HepG2 (cell line): ENCODE data around the gene TTBK1. TPM values are rescaled to one million over a fixed set of nuclear protein-coding genes. Genes with fewer than 3 reads are reported as not detected.

Source experiments
- ATAC-seq: fragments of 200-7000 bp; cut with Tn5 transposase; 3 replicates; pipeline ENCODE4 v1.9.1; 2020; ENCODE audit warnings: mild to moderate bottlenecking, moderate library complexity
- BruUV-seq: library from RNA; stranded (reverse); fragments of 400-500 nt; replicated peaks from 2 replicates; lab custom pipeline; 2021; lab: Mats Ljungman, UMichigan
- CTCF ChIA-PET: fragments of 300-600 bp; formaldehyde crosslinking; extraction: SDS; loops from one replicate; lab custom pipeline; 2021; ENCODE audit warnings: low total read pairs, inconsistent platforms, low intra/inter-chr PET ratio; lab: Yijun Ruan, JAX
- POLR2A ChIA-PET: fragments of 350-600 bp; sonication (Branson Sonifier 250); formaldehyde crosslinking; loops from one replicate; lab custom pipeline; 2020; ENCODE audit warnings: antibody characterized with exemption, inconsistent platforms; lab: Yijun Ruan, JAX
- DNase-seq: peaks from one replicate; pipeline ENCODE4 v3.0.0-alpha.2; 2015; ENCODE audit warnings: low spot score
- FAIRE-seq: peaks from 3 replicates; lab custom pipeline; 2011; peaks lifted over from hg19 to GRCh38; lab: Jason Lieb, UNC
- H2AFZ ChIP-seq: one replicate; pipeline ENCODE4 v1.6.1; 2011; ENCODE audit warnings: low read length, inconsistent platforms
- H3K27ac ChIP-seq: fragments of 300-600 bp; 3 replicates; pipeline ENCODE4 v1.8.0; 2011; ENCODE audit warnings: mixed run types, mild to moderate bottlenecking, mixed read lengths, low read length, inconsistent platforms; ENCODE audit not compliant: insufficient read depth; ENCODE audit errors: extremely low read length
- H3K27me3 ChIP-seq, 2 experiments: fragments of 200-600 bp in 1 of 2; 2 replicates in 1 of 2; 3 replicates in 1 of 2; pipeline versions ENCODE4 v1.6.0 to v1.8.0; 2011; ENCODE audit warnings: low read length in 2 of 2, mild to moderate bottlenecking in 2 of 2, moderate library complexity in 2 of 2, inconsistent platforms in 1 of 2; ENCODE audit not compliant: insufficient read depth in 2 of 2, control insufficient read depth in 1 of 2
- H3K36me3 ChIP-seq, 2 experiments: fragments of 200-600 bp in 1 of 2; replicated peaks in 1 of 2; 2 replicates in 1 of 2; 3 replicates in 1 of 2; pipeline versions ENCODE4 v1.5.1 to v1.8.0; 2011; ENCODE audit warnings: low read length in 2 of 2, inconsistent platforms in 1 of 2; ENCODE audit not compliant: insufficient read depth in 2 of 2, control insufficient read depth in 1 of 2
- H3K4me1 ChIP-seq: 2 replicates; pipeline ENCODE4 v1.5.1; 2012; ENCODE audit warnings: low read length, inconsistent platforms; ENCODE audit not compliant: insufficient read depth
- H3K4me2 ChIP-seq: 2 replicates; pipeline ENCODE4 v1.6.0; 2011; ENCODE audit warnings: low read depth, low read length, inconsistent platforms
- H3K4me3 ChIP-seq, 3 experiments: fragments of 200-600 bp in 1 of 3; sonication (generic), shearing (Covaris generic) in 1 of 3; replicated peaks in 1 of 3; 2 replicates each; pipeline ENCODE4 v1.5.1; 2011 to 2016; ENCODE audit warnings: low read length in 3 of 3, inconsistent platforms in 2 of 3, low read depth in 2 of 3, mild to moderate bottlenecking in 2 of 3, control low read depth in 1 of 3, mixed read lengths in 1 of 3; ENCODE audit not compliant: insufficient read depth in 1 of 3
- H3K79me2 ChIP-seq: one replicate; pipeline ENCODE4 v1.6.1; 2011; ENCODE audit warnings: low read length, inconsistent platforms; ENCODE audit not compliant: insufficient read depth
- H3K9ac ChIP-seq: 2 replicates; pipeline ENCODE4 v1.6.0; 2011; ENCODE audit warnings: mild to moderate bottlenecking, low read depth, low read length, inconsistent platforms; ENCODE audit not compliant: insufficient read depth
- H3K9me3 ChIP-seq: 2 replicates; pipeline ENCODE4 v1.5.1; 2012; ENCODE audit warnings: mild to moderate bottlenecking, low read length
- H4K20me1 ChIP-seq: 2 replicates; pipeline ENCODE4 v1.6.0; 2011; ENCODE audit warnings: inconsistent platforms, mild to moderate bottlenecking, low read length, moderate library complexity; ENCODE audit not compliant: insufficient read depth
- CBX2 ChIP-seq, 2 experiments: fragments of 200-600 bp in 1 of 2; sonication (generic); formaldehyde crosslinking in 1 of 2; IDR thresholded peaks; 2 replicates each; pipeline versions ENCODE4 v1.7.0 to v1.8.1; 2018 to 2022; ENCODE audit warnings: low read depth in 2 of 2, low read length in 1 of 2, mild to moderate bottlenecking in 1 of 2, missing genetic modification reagents in 1 of 2
- HNRNPK ChIP-seq: fragments of 200-400 bp; formaldehyde crosslinking; IDR thresholded peaks from 2 replicates; pipeline ENCODE4 v1.6.1; 2018; ENCODE audit warnings: low read length, low read depth, moderate library complexity, mild to moderate bottlenecking; ENCODE audit not compliant: poor library complexity, severe bottlenecking
- JUND ChIP-seq: sonication (generic); formaldehyde crosslinking; IDR thresholded peaks from 2 replicates; pipeline ENCODE4 v1.8.0; 2022; ENCODE audit warnings: mild to moderate bottlenecking, missing genetic modification reagents
- MEIS1 ChIP-seq: sonication (generic); formaldehyde crosslinking; IDR thresholded peaks from 2 replicates; pipeline ENCODE4 v1.9.0; 2021; ENCODE audit warnings: mild to moderate bottlenecking, missing genetic modification reagents, moderate library complexity, borderline replicate concordance
- TRIM24 ChIP-seq: sonication (generic); formaldehyde crosslinking; IDR thresholded peaks from 2 replicates; pipeline ENCODE4 v1.8.0; 2022; ENCODE audit warnings: mild to moderate bottlenecking, missing genetic modification reagents
- ZKSCAN5 ChIP-seq: sonication (generic); formaldehyde crosslinking; IDR thresholded peaks from 2 replicates; pipeline ENCODE4 v1.5.1; 2020; ENCODE audit warnings: mild to moderate bottlenecking, missing genetic modification reagents
- ZNF460 ChIP-seq: sonication (generic); formaldehyde crosslinking; IDR thresholded peaks from 2 replicates; pipeline ENCODE4 v1.5.1; 2020; ENCODE audit warnings: missing genetic modification reagents, mild to moderate bottlenecking, borderline replicate concordance
- ZNF562 ChIP-seq: sonication (generic); formaldehyde crosslinking; IDR thresholded peaks from 2 replicates; pipeline ENCODE4 v1.8.0; 2022; ENCODE audit warnings: missing genetic modification reagents, borderline replicate concordance
- ZNF761 ChIP-seq: sonication (generic); formaldehyde crosslinking; conservative IDR thresholded peaks from 2 replicates; pipeline ENCODE4 v1.4.0; 2020; ENCODE audit warnings: mild to moderate bottlenecking, missing genetic modification reagents
- WGBS: methylation state at CpG from one replicate; pipeline ENCODE4 v1.1.6; 2017; ENCODE audit warnings: low lambda C conversion rate; 5-methylcytosine and 5-hydroxymethylcytosine counted together
- in situ Hi-C: cut with HindIII; loops from 2 replicates; pipeline ENCODE4 v1.10.0; 2017; ENCODE audit warnings: low pct_unique_long_range_greater_than_20kb; ENCODE audit not compliant: extremely low pct_ligation_motif_present
- intact Hi-C: fragments of 100-400 bp; cut with micrococcal nuclease; formaldehyde crosslinking; loops from one replicate; pipeline ENCODE4 v1.10.0; 2022; ENCODE audit not compliant: unreplicated experiment
- polyA plus RNA-seq, 8 experiments: library from polyadenylated mRNA; depleted of rRNA in 3 of 8; stranded (reverse) in 7 of 8; unstranded in 1 of 8; fragments of >200 nt; fragmentation: Illumina TruSeq in 4 of 8; extraction: Trizol in 4 of 8; gene quantifications; 2 replicates each; pipeline versions ENCODE4 v1.2.1 to v1.2.3, GENCODE V29; 2011 to 2016; ENCODE audit warnings: low read depth in 4 of 8, missing spikeins in 1 of 8, mixed read lengths in 1 of 8; ENCODE audit not compliant: insufficient read depth in 1 of 8
- total RNA-seq, 5 experiments: library from RNA; depleted of rRNA; stranded (reverse); fragments of >200 nt; fragmentation: Illumina TruSeq; extraction: Trizol; gene quantifications; 2 replicates each; pipeline ENCODE4 v1.2.3, GENCODE V29; 2016; ENCODE audit warnings: low read depth in 1 of 5
- TF ChIP-seq, protein P1 (sequence below): sonication (generic); formaldehyde crosslinking; IDR thresholded peaks from 2 replicates; pipeline ENCODE4 v1.4.0; 2020; ENCODE audit warnings: mild to moderate bottlenecking, missing genetic modification reagents
- TF ChIP-seq, protein P2 (sequence below): sonication (generic); formaldehyde crosslinking; IDR thresholded peaks from 2 replicates; pipeline ENCODE4 v1.5.0; 2020; ENCODE audit warnings: mild to moderate bottlenecking, missing genetic modification reagents
- TF ChIP-seq, protein P3 (sequence below): sonication (generic); formaldehyde crosslinking; IDR thresholded peaks from 2 replicates; pipeline ENCODE4 v1.4.0; 2020; ENCODE audit warnings: missing genetic modification reagents
- TF ChIP-seq, protein P4 (sequence below): sonication (generic); formaldehyde crosslinking; IDR thresholded peaks from 2 replicates; pipeline ENCODE4 v1.5.0; 2020; ENCODE audit warnings: mild to moderate bottlenecking, low read depth, missing genetic modification reagents, borderline replicate concordance

The TTBK1 gene
- total and polyA plus RNA-seq, 2 of the 13 experiments (the other 11 are each of a cell fraction or from before 2014, with no cell fraction given): 0.24 to 0.33 TPM

DNA sequence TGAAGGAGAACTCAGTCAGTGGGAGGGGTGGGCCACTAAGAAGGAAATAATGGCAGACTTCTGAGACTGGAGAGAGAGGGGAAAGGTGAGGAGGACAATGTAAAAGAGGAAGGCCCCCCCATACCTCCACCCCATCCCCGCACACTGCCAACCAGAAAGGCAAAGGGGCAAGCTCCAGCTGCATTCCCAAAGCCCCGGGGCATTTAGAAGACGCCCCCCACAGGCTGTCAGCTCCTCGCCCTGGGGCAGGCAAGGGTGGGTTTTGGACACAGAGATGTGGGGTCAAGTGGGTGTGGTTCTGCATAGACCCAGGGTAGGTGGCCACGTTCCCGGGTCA, 34.0 kb downstream of the TTBK1 start:
- Histone ChIP-seq H4K20me1 (no peaks in the 10 kb centered on the region), H3K9ac (peak overlapping the region; percentile 97), H3K27ac (peak overlapping the region; percentile 94), H3K27me3 (no peaks in the 10 kb centered on the region), H2AFZ (no peak overlapping the region), H3K36me3 (no peaks in the 10 kb centered on the region), H3K4me3 (peak overlapping the region; percentile 33 to 86 (median 40); a peak in 5 of 6 replicates), H3K4me1 (peaks cover 96% of the 10 kb centered on the region), H3K9me3 (no peaks in the 10 kb centered on the region), H3K4me2 (peak overlapping the region; percentile 88), H3K79me2 (peaks cover 7% of the 10 kb centered on the region)
- no TSS peak for BruUV-seq
- FAIRE-seq (no peak), DNase-seq (no peak), ATAC-seq (no peak)
- in situ Hi-C loops (no loop called here), intact Hi-C loops (no loop called here)
- CTCF ChIA-PET: no interaction called here
- WGBS: 19% methylated on average over 6 of the region's 6 CpGs
- POLR2A ChIA-PET: interaction anchor here (1.0 to 20.0 kb wide), 10 partner anchors 9 to 159 kb away, joined by 3 to 314 read pairs (median 7); partner anchors contain the start of genes CRIP3, CUL9, SLC22A7 and ZNF318
- TF ChIP-seq, protein P1, sequence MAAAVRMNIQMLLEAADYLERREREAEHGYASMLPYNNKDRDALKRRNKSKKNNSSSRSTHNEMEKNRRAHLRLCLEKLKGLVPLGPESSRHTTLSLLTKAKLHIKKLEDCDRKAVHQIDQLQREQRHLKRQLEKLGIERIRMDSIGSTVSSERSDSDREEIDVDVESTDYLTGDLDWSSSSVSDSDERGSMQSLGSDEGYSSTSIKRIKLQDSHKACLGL: 0 out of 2 replicates have a peak, but pooled peaks have one; percentile 28
- TF ChIP-seq, protein P2, sequence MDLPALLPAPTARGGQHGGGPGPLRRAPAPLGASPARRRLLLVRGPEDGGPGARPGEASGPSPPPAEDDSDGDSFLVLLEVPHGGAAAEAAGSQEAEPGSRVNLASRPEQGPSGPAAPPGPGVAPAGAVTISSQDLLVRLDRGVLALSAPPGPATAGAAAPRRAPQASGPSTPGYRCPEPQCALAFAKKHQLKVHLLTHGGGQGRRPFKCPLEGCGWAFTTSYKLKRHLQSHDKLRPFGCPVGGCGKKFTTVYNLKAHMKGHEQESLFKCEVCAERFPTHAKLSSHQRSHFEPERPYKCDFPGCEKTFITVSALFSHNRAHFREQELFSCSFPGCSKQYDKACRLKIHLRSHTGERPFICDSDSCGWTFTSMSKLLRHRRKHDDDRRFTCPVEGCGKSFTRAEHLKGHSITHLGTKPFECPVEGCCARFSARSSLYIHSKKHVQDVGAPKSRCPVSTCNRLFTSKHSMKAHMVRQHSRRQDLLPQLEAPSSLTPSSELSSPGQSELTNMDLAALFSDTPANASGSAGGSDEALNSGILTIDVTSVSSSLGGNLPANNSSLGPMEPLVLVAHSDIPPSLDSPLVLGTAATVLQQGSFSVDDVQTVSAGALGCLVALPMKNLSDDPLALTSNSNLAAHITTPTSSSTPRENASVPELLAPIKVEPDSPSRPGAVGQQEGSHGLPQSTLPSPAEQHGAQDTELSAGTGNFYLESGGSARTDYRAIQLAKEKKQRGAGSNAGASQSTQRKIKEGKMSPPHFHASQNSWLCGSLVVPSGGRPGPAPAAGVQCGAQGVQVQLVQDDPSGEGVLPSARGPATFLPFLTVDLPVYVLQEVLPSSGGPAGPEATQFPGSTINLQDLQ: 0 out of 2 replicates have a peak, but pooled peaks have one; percentile 18
- TF ChIP-seq, protein P3, sequence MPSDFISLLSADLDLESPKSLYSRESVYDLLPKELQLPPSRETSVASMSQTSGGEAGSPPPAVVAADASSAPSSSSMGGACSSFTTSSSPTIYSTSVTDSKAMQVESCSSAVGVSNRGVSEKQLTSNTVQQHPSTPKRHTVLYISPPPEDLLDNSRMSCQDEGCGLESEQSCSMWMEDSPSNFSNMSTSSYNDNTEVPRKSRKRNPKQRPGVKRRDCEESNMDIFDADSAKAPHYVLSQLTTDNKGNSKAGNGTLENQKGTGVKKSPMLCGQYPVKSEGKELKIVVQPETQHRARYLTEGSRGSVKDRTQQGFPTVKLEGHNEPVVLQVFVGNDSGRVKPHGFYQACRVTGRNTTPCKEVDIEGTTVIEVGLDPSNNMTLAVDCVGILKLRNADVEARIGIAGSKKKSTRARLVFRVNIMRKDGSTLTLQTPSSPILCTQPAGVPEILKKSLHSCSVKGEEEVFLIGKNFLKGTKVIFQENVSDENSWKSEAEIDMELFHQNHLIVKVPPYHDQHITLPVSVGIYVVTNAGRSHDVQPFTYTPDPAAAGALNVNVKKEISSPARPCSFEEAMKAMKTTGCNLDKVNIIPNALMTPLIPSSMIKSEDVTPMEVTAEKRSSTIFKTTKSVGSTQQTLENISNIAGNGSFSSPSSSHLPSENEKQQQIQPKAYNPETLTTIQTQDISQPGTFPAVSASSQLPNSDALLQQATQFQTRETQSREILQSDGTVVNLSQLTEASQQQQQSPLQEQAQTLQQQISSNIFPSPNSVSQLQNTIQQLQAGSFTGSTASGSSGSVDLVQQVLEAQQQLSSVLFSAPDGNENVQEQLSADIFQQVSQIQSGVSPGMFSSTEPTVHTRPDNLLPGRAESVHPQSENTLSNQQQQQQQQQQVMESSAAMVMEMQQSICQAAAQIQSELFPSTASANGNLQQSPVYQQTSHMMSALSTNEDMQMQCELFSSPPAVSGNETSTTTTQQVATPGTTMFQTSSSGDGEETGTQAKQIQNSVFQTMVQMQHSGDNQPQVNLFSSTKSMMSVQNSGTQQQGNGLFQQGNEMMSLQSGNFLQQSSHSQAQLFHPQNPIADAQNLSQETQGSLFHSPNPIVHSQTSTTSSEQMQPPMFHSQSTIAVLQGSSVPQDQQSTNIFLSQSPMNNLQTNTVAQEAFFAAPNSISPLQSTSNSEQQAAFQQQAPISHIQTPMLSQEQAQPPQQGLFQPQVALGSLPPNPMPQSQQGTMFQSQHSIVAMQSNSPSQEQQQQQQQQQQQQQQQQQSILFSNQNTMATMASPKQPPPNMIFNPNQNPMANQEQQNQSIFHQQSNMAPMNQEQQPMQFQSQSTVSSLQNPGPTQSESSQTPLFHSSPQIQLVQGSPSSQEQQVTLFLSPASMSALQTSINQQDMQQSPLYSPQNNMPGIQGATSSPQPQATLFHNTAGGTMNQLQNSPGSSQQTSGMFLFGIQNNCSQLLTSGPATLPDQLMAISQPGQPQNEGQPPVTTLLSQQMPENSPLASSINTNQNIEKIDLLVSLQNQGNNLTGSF (CRISPR knock-in tag): peak; percentile 48; the same call in 1 of the 2 replicates
- no peak for TF ChIP-seq JUND (CRISPR knock-in tag)
- no peak for TF ChIP-seq TRIM24 (CRISPR knock-in tag)
- no peak for TF ChIP-seq CBX2 (IDR thresholded peaks at IDR 0.05; ENCODE audit: low read depth, low read length)
- TF ChIP-seq CBX2 (CRISPR knock-in tag; IDR thresholded peaks at IDR 0.05; ENCODE audit: low read depth): no peak
- no peak for TF ChIP-seq ZNF460 (CRISPR knock-in tag)
- TF ChIP-seq ZKSCAN5 (CRISPR knock-in tag): no peak
- no peak for TF ChIP-seq HNRNPK
- TF ChIP-seq, protein P4, sequence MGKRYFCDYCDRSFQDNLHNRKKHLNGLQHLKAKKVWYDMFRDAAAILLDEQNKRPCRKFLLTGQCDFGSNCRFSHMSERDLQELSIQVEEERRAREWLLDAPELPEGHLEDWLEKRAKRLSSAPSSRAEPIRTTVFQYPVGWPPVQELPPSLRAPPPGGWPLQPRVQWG (CRISPR knock-in tag): no peak
- TF ChIP-seq ZNF562 (CRISPR knock-in tag): no peak
- TF ChIP-seq MEIS1 (CRISPR knock-in tag): no peak
- no peak for TF ChIP-seq ZNF761
